ENCODE data around the gene SUGCT.

Gene SUGCT

DNA sequence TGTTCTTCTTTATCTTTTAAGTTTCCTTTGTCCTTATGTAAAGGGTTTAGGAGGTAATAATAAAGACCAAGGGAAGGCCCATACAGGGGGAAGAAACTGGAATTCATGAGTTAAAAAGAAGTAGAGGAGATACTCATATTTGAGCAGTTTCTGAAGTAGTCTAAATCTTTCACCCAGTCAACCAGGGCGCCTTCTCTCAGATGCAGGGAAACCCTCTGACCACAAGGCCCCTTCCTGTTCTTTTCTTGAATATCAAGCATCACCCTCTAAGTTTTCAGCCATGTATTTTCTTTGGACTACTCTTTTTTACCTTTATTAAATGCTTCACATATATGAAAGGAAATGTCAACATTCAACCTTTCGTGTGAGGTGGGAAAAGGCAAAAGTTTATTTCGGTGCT, 630.8 kb downstream of the SUGCT start:
- H3F3A ChIP-seq (ENCODE audit: insufficient read depth, low read length), result no peaks in the 10 kb centered on the region
- H4K20me1 ChIP-seq (ENCODE audit: insufficient read depth, low read length), result no peaks in the 10 kb centered on the region
- no peak overlapping the region for H3K4me2 ChIP-seq (ENCODE audit: low read depth, low read length)
- no peak overlapping the region for H3K4me3 ChIP-seq (ENCODE audit: low read length)
- no peaks in the 10 kb centered on the region for H3K79me2 ChIP-seq (ENCODE audit: low read length)
- DNase-seq, result peak; percentile 33
- no peaks in the 10 kb centered on the region for H3K9me2 ChIP-seq (replicated peaks; ENCODE audit: insufficient read depth, low read length)
- no peak overlapping the region for H3K9ac ChIP-seq (ENCODE audit: low read length)
- H3K9me3 ChIP-seq (replicated peaks; ENCODE audit: insufficient read depth, low read length), result no peaks in the 10 kb centered on the region
- H3K27ac ChIP-seq (ENCODE audit: low read length), result no peak overlapping the region
- TF ChIP-seq, protein P1, sequence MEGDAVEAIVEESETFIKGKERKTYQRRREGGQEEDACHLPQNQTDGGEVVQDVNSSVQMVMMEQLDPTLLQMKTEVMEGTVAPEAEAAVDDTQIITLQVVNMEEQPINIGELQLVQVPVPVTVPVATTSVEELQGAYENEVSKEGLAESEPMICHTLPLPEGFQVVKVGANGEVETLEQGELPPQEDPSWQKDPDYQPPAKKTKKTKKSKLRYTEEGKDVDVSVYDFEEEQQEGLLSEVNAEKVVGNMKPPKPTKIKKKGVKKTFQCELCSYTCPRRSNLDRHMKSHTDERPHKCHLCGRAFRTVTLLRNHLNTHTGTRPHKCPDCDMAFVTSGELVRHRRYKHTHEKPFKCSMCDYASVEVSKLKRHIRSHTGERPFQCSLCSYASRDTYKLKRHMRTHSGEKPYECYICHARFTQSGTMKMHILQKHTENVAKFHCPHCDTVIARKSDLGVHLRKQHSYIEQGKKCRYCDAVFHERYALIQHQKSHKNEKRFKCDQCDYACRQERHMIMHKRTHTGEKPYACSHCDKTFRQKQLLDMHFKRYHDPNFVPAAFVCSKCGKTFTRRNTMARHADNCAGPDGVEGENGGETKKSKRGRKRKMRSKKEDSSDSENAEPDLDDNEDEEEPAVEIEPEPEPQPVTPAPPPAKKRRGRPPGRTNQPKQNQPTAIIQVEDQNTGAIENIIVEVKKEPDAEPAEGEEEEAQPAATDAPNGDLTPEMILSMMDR (IDR thresholded peaks at IDR 0.05; ENCODE audit: low read length), result no peak
- TF ChIP-seq EZH2phosphoT487 (IDR thresholded peaks at IDR 0.05; ENCODE audit: low read length) (no peak), EZH2 (optimal IDR thresholded peaks at IDR 0.05; ENCODE audit: low read depth, low read length) (no peak)
- H3K27me3 ChIP-seq (replicated peaks; ENCODE audit: insufficient read depth, low read length), result no peaks in the 10 kb centered on the region
- H3K4me1 ChIP-seq (ENCODE audit: low read length), result no peaks in the 10 kb centered on the region
- no peak overlapping the region for H2AFZ ChIP-seq (ENCODE audit: low read length)
- no peaks in the 10 kb centered on the region for H3K36me3 ChIP-seq (replicated peaks; ENCODE audit: insufficient read depth, low read length)

DNA sequence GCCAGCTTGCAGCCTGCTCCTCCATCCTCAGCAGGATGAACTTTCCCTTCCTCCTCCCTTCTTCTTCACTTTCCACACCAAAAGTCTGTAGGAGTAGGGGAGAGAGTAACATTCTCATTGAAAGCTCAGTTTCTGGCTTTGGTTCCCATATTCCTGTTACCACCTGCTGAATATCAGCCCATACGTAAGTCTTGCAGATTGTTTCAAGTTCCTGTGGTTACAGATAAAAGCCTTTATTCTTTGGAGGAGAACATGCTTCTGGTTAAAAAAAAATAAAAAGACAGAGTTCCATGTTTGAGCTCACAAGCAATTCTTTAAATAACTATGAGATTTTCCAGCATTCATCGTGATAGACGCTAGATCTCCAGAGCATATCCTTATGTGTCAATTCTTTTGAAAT, 637.3 kb downstream of the SUGCT start:
- H3K9me2 ChIP-seq (replicated peaks; ENCODE audit: insufficient read depth, low read length), result no peaks in the 10 kb centered on the region
- no peak overlapping the region for H3K9ac ChIP-seq (ENCODE audit: low read length)
- TF ChIP-seq, protein P1 (IDR thresholded peaks at IDR 0.05; ENCODE audit: low read length), result no peak
- TF ChIP-seq EZH2 (optimal IDR thresholded peaks at IDR 0.05; ENCODE audit: low read depth, low read length) (no peak), EZH2phosphoT487 (IDR thresholded peaks at IDR 0.05; ENCODE audit: low read length) (no peak)
- no peaks in the 10 kb centered on the region for H3K4me1 ChIP-seq (ENCODE audit: low read length)
- no peak overlapping the region for H3K4me3 ChIP-seq (ENCODE audit: low read length)
- no peaks in the 10 kb centered on the region for H3K79me2 ChIP-seq (ENCODE audit: low read length)
- no peaks in the 10 kb centered on the region for H3K36me3 ChIP-seq (replicated peaks; ENCODE audit: insufficient read depth, low read length)
- H3K9me3 ChIP-seq (replicated peaks; ENCODE audit: insufficient read depth, low read length), result no peaks in the 10 kb centered on the region
- H3K27ac ChIP-seq (ENCODE audit: low read length), result no peak overlapping the region
- H3K27me3 ChIP-seq (replicated peaks; ENCODE audit: insufficient read depth, low read length), result no peaks in the 10 kb centered on the region
- H3F3A ChIP-seq (ENCODE audit: insufficient read depth, low read length), result no peaks in the 10 kb centered on the region
- H2AFZ ChIP-seq (ENCODE audit: low read length), result no peak overlapping the region
- no peak for DNase-seq
- H3K4me2 ChIP-seq (ENCODE audit: low read depth, low read length), result no peak overlapping the region
- no peaks in the 10 kb centered on the region for H4K20me1 ChIP-seq (ENCODE audit: insufficient read depth, low read length)

DNA sequence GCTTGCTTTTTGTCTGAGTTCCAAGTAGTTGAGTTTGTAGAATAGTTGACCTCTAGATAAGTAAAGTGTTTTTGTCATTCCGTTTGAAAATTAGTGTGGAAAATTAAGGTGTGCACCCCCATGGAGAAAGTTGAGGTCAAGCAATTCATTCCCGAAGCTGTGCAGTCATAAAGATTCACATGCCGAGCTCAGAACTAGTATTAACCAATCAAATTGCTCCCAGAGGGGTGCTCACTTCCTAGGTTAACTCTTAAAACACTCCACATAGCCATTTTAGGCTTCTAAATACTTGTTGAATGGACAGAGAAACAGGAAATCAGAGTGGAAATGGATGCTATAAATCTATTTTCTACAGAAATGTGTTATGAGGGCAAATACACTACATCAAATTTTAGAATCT, 638.9 kb downstream of the SUGCT start:
- H3K36me3 ChIP-seq (replicated peaks; ENCODE audit: insufficient read depth, low read length), result no peaks in the 10 kb centered on the region
- no peaks in the 10 kb centered on the region for H3F3A ChIP-seq (ENCODE audit: insufficient read depth, low read length)
- no peak for DNase-seq
- H3K9me3 ChIP-seq (replicated peaks; ENCODE audit: insufficient read depth, low read length), result no peaks in the 10 kb centered on the region
- no peak overlapping the region for H3K27ac ChIP-seq (ENCODE audit: low read length)
- H3K27me3 ChIP-seq (replicated peaks; ENCODE audit: insufficient read depth, low read length), result no peaks in the 10 kb centered on the region
- TF ChIP-seq EZH2phosphoT487 (IDR thresholded peaks at IDR 0.05; ENCODE audit: low read length) (no peak), EZH2 (optimal IDR thresholded peaks at IDR 0.05; ENCODE audit: low read depth, low read length) (no peak)
- TF ChIP-seq, protein P1 (IDR thresholded peaks at IDR 0.05; ENCODE audit: low read length), result no peak
- no peak overlapping the region for H2AFZ ChIP-seq (ENCODE audit: low read length)
- H3K9me2 ChIP-seq (replicated peaks; ENCODE audit: insufficient read depth, low read length), result no peaks in the 10 kb centered on the region
- H3K4me2 ChIP-seq (ENCODE audit: low read depth, low read length), result no peak overlapping the region
- no peaks in the 10 kb centered on the region for H3K4me1 ChIP-seq (ENCODE audit: low read length)
- no peak overlapping the region for H3K4me3 ChIP-seq (ENCODE audit: low read length)
- no peak overlapping the region for H3K9ac ChIP-seq (ENCODE audit: low read length)
- no peaks in the 10 kb centered on the region for H3K79me2 ChIP-seq (ENCODE audit: low read length)
- H4K20me1 ChIP-seq (ENCODE audit: insufficient read depth, low read length), result no peaks in the 10 kb centered on the region
